HL-60 (cell line): ENCODE measurements around the gene BRAT1.

ENCODE experiments used
- DNase-seq, 2 experiments: peaks; one replicate each; pipeline ENCODE4 v3.0.0-alpha.2; 2010 to 2020; ENCODE audit warnings: low read depth in 1 of 2, low spot score in 1 of 2
- H3K27ac ChIP-seq: fragments of 250-450 bp; sonication (Bioruptor Pico); replicated peaks from 2 replicates; pipeline ENCODE4 v1.5.1; 2020; ENCODE audit warnings: mild to moderate bottlenecking, moderate library complexity
- H3K27me3 ChIP-seq: fragments of 250-450 bp; sonication (Bioruptor Pico); 2 replicates; pipeline ENCODE4 v1.5.1; 2021; ENCODE audit warnings: mild to moderate bottlenecking, moderate library complexity; ENCODE audit not compliant: insufficient read depth, poor library complexity, severe bottlenecking
- H3K4me3 ChIP-seq: replicated peaks from 2 replicates; pipeline ENCODE4 v1.5.1; 2011; ENCODE audit warnings: mild to moderate bottlenecking, control low read depth, low read length; ENCODE audit not compliant: insufficient read depth
- GABPA ChIP-seq: IDR thresholded peaks from 2 replicates; pipeline ENCODE4 v1.6.1; 2012; ENCODE audit warnings: low read depth
- POLR2AphosphoS5 ChIP-seq: IDR thresholded peaks from 2 replicates; pipeline ENCODE4 v1.6.1; 2012; ENCODE audit warnings: low read depth
- SPI1 ChIP-seq: IDR thresholded peaks from 2 replicates; pipeline ENCODE4 v1.6.1; 2012; ENCODE audit warnings: low read depth, mild to moderate bottlenecking, borderline replicate concordance
- TF ChIP-seq, protein P1 (sequence below): IDR thresholded peaks from one replicate; pipeline ENCODE4 v1.5.1; 2011; ENCODE audit warnings: low read length, control low read depth, inconsistent platforms; ENCODE audit not compliant: insufficient read depth
- TF ChIP-seq, protein P2 (sequence below): IDR thresholded peaks from 2 replicates; pipeline ENCODE4 v1.6.1; 2012; ENCODE audit warnings: low read depth; ENCODE audit not compliant: insufficient replicate concordance

The BRAT1 gene

DNA sequence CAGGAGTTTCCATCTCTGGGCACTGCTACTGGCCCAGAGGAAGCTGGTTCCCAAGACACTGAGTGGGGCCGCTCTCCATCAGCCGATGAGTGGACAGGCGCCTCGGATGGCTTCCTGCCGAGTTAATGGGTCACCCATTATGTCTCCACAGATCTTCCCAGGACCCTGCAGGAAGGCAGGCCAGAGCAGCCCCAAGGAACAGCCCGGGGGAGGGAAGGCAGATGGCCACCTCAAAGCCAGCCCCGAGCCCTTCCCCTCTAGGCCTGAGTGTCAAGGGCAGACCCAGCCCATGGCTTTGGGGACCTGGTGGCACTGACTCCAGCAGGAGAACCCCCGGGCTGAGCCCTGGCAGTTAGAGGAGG is 39.1 kb downstream of the BRAT1 start:
- TF ChIP-seq, protein P1, sequence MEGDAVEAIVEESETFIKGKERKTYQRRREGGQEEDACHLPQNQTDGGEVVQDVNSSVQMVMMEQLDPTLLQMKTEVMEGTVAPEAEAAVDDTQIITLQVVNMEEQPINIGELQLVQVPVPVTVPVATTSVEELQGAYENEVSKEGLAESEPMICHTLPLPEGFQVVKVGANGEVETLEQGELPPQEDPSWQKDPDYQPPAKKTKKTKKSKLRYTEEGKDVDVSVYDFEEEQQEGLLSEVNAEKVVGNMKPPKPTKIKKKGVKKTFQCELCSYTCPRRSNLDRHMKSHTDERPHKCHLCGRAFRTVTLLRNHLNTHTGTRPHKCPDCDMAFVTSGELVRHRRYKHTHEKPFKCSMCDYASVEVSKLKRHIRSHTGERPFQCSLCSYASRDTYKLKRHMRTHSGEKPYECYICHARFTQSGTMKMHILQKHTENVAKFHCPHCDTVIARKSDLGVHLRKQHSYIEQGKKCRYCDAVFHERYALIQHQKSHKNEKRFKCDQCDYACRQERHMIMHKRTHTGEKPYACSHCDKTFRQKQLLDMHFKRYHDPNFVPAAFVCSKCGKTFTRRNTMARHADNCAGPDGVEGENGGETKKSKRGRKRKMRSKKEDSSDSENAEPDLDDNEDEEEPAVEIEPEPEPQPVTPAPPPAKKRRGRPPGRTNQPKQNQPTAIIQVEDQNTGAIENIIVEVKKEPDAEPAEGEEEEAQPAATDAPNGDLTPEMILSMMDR, result no peak
- TF ChIP-seq SPI1 (no peak), GABPA (no peak)
- TF ChIP-seq, protein P2, sequence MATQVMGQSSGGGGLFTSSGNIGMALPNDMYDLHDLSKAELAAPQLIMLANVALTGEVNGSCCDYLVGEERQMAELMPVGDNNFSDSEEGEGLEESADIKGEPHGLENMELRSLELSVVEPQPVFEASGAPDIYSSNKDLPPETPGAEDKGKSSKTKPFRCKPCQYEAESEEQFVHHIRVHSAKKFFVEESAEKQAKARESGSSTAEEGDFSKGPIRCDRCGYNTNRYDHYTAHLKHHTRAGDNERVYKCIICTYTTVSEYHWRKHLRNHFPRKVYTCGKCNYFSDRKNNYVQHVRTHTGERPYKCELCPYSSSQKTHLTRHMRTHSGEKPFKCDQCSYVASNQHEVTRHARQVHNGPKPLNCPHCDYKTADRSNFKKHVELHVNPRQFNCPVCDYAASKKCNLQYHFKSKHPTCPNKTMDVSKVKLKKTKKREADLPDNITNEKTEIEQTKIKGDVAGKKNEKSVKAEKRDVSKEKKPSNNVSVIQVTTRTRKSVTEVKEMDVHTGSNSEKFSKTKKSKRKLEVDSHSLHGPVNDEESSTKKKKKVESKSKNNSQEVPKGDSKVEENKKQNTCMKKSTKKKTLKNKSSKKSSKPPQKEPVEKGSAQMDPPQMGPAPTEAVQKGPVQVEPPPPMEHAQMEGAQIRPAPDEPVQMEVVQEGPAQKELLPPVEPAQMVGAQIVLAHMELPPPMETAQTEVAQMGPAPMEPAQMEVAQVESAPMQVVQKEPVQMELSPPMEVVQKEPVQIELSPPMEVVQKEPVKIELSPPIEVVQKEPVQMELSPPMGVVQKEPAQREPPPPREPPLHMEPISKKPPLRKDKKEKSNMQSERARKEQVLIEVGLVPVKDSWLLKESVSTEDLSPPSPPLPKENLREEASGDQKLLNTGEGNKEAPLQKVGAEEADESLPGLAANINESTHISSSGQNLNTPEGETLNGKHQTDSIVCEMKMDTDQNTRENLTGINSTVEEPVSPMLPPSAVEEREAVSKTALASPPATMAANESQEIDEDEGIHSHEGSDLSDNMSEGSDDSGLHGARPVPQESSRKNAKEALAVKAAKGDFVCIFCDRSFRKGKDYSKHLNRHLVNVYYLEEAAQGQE, result no peak
- no peak for DNase-seq
- H3K27ac ChIP-seq, result no peak overlapping the region
- H3K27me3 ChIP-seq, result no peaks in the 10 kb centered on the region
- H3K4me3 ChIP-seq, result no peak overlapping the region

DNA sequence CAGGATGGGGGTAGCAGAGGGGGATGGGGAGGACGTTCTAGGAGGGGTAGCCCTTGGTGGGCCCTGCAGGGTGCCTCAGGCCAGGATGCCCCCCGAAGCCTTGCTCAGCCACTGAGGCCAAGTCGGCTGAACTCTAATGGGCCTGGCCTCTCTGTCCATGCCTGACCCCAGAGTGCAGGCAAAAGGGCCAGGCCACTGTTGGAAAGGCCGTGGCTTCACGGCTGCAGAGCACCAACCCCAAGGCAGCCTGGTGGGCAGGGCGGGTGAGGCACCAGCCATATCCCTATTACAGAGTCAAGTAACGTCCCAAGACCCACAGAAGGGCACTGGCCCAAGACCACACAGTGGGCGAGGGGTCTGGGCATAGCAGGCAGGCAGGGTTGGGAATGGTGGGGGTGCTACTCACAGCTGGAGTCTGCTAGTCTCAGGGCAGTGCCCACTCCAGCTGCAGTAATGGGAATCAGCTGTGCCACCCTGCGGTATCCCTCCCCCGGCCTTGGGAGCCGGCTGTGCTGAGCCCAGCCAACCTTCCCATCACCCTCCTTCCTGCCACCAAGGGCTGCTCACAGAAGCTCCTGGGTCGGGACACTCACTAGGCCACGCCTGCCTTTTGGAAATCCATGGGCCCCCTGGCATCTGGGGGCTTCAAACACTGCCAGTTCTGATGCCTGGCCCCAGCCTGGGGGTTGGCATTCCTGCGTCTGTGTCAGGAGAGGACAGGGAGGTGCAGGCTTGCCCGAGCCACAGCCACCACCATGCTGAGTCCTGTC is 39.7 kb downstream of the BRAT1 start:
- H3K27me3 ChIP-seq, result no peaks in the 10 kb centered on the region
- no peak for DNase-seq
- H3K4me3 ChIP-seq, result no peak overlapping the region
- H3K27ac ChIP-seq, result no peak overlapping the region
- TF ChIP-seq SPI1 (no peak), GABPA (no peak), POLR2AphosphoS5 (no peak)
- TF ChIP-seq, protein P1, result no peak
- TF ChIP-seq, protein P2, result no peak

DNA sequence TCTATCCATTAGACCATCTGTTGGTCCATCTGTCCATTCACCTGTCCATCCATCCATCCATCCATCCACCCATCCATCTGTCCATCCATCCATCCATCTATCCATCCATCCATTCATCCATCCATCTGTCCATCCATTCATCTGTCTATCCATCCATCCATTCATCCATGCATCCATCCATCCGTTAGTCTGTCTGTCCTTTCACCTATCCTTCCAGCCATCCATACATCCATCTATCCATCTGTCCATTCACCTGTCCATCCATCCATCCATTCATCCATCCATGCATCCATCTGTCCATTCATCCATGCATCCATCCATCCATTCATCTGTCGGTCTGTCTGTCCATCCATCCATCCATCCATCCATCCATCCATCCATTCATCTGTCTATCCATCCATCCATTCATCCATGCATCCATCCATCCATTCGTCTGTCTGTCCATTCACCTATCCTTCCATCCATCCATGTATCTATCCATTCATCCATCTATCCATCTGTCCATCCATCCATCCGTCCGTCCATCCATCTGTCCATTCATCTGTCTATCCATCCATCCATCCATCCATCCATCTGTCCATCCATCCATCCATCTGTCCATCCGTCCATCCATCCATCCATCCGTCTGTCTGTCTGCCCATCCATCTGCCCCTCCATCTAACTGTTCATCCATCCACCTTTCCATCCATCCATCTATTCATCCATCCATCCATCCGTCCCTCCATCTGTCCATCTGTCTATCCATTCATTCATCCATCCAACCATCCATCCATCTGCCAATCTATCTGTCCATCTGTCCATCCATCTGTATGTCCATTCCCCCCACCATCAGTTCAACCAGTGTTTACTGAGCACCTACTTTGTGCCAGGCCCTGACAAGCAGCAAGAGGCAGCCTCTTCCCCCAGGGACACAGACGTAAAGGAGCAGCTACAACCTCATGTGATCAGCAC is 40.6 kb downstream of the BRAT1 start:
- no peak for TF ChIP-seq POLR2AphosphoS5
- TF ChIP-seq, protein P2, result no peak
- TF ChIP-seq SPI1, result no peak
- TF ChIP-seq, protein P1, result no peak
- TF ChIP-seq GABPA, result no peak
- DNase-seq, result no peak
- Histone ChIP-seq H3K27ac (no peak overlapping the region), H3K27me3 (no peaks in the 10 kb centered on the region), H3K4me3 (no peak overlapping the region)
